IgD-negative memory B cell (primary cell): ENCODE measurements around the gene FIZ1. TPM values are rescaled to one million over a fixed set of nuclear protein-coding genes. Genes with fewer than 3 reads are reported as not detected.

Source experiments
- H3K27ac Mint-ChIP-seq, 3 donors: one replicate each; pipeline ENCODE4 v1.8.0; 2020 to 2022; ENCODE audit warnings: mild to moderate bottlenecking in 3 of 3, mixed read lengths in 3 of 3, moderate library complexity in 1 of 3
- H3K27me3 Mint-ChIP-seq: one replicate; pipeline ENCODE4 v1.8.0; 2021; ENCODE audit warnings: mixed read lengths
- H3K36me3 Mint-ChIP-seq: one replicate; pipeline ENCODE4 v1.8.0; 2020; ENCODE audit warnings: mild to moderate bottlenecking, mixed read lengths
- H3K4me1 Mint-ChIP-seq, 3 donors: one replicate each; pipeline ENCODE4 v1.8.0; 2020 to 2022; ENCODE audit warnings: mixed read lengths in 3 of 3, mild to moderate bottlenecking in 1 of 3
- H3K4me3 Mint-ChIP-seq, 4 donors: one replicate each; pipeline ENCODE4 v1.8.0; 2020 to 2022; ENCODE audit warnings: mild to moderate bottlenecking in 4 of 4, mixed read lengths in 4 of 4, moderate library complexity in 3 of 4
- H3K9me3 Mint-ChIP-seq, 3 donors: one replicate each; pipeline ENCODE4 v1.8.0; 2020 to 2021; ENCODE audit warnings: mixed read lengths in 3 of 3, mild to moderate bottlenecking in 1 of 3
- polyA plus RNA-seq: library from polyadenylated mRNA; unstranded; fragments of 300-500 nt; fragmentation: Illumina TruSeq; gene quantifications from one replicate; pipeline ENCODE4 v1.2.3, GENCODE V29; 2021

Gene FIZ1, protein sequence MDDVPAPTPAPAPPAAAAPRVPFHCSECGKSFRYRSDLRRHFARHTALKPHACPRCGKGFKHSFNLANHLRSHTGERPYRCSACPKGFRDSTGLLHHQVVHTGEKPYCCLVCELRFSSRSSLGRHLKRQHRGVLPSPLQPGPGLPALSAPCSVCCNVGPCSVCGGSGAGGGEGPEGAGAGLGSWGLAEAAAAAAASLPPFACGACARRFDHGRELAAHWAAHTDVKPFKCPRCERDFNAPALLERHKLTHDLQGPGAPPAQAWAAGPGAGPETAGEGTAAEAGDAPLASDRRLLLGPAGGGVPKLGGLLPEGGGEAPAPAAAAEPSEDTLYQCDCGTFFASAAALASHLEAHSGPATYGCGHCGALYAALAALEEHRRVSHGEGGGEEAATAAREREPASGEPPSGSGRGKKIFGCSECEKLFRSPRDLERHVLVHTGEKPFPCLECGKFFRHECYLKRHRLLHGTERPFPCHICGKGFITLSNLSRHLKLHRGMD
- polyA plus RNA-seq: 3.1 TPM

DNA sequence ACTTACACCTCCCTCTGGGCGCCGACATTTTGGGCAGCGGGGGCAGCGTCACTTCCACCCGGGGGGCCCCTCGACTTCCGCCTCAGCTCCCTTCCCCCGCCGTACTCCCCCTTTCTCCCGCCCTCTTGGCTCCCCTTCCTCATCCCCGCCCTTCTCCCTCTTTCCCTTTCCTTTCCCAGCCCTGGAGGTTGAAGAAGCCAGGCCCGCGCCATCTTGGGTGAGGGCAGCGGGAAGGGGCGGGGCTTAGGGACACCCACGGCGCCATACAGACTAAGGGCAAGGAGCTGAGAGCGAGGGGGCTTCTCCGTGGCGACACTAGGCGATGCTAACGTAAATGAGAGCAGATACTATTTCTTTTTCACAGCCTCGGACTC lies at the start of gene FIZ1:
FIZ1 (minus strand) TSS at position 50 of the 374 bp plus-strand sequence. CDS start 1,652 bp downstream, outside the sequence.
- Mint-ChIP-seq H3K27me3 (no peaks in the 10 kb centered on the region), H3K4me3 (peak within 1 kb of the TSS; percentile 93 to 100 (median 99)), H3K9me3 (peaks cover 0 to 15% (median 0%) of the 10 kb centered on the region in 3 donors), H3K36me3 (peaks cover 18% of the 10 kb centered on the region), H3K4me1 (peaks cover 8 to 15% (median 11%) of the 10 kb centered on the region in 3 donors), H3K27ac (peak within 1 kb of the TSS; percentile 93 to 99 (median 99))

DNA sequence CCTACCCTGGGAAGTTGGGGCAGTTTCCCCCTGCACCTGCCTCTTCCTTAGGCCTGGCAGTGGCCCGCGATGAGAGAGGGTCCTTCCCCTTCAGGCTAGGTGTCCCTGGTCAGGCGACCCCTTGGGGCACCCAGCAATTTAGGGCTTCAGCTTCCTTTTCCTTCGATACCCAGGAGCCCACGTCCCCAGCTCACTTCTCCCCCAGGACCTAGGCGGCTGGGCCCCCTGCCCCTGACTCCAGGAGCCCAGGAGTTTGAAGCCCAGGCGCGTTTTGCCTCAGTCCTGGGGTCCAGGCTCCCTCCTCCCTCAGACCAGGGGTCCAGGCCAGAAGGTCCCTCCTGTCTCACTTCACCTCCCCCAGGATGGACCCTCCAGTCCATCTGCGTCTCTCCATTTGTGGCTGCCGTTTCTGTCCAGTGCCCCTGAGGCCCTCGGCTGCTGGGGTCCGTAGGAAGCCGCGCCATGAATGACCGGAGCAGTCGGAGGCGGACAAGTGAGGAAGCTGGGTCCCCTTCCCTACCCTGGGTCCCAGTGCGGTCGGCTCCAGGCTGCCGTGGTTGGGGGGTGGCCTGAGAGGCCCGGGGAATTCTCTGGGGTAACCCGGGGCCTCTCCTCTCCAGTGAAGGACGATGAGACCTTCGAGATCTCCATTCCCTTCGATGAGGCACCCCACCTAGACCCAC lies 49.4 kb upstream of the FIZ1 start:
- Mint-ChIP-seq H3K27me3 (no peaks in the 10 kb centered on the region), H3K4me1 (peaks cover 18 to 21% (median 19%) of the 10 kb centered on the region in 3 donors), H3K27ac (peak overlapping the region; percentile 76 to 90 (median 90)), H3K9me3 (no peaks in the 10 kb centered on the region), H3K36me3 (peaks cover 4% of the 10 kb centered on the region), H3K4me3 (peak overlapping the region; percentile 79 to 90 (median 86))

DNA sequence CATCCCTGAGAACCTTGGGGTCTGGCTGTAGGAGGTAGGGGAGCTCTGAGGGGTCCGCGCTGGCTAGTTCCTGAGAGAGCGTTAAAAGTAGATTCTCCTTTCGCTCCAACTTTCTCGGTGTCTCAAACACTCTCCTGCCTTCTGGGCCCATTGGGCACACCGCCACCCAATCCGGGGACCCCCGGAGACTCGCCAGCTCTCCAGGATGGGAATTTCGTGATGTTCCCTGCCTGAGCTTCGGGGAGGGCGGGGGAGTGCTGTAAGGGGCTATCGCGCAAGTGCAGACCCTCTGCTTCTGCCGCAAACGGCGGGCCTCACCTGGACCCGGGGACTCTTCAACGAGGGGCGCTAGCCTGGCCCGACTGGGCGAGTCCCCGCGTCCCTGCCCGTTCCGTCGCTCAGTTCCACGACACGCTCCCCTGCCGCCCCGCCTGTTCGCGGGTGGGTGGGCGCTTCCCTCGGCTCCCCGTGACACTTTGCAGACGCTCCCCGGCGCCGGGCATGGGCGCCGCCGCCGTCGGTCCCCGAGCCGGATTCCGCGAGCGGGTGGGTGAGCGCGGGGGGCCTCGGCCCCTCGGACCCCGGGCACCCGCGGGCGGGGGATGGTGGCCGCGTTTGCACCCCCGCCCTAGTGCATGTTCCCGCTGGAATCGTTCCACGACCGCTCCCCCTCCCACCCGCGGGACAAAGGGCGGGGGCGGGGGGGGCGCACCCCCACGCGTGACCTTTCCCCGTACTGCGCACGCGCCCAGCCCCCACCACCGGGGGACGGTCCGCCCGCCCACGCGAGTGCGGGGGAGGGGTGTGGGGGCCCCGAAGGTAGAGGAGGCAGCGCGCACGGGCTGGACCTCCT lies 48.6 kb upstream of the FIZ1 start, which contains the start of gene CCDC106:
CCDC106 (plus strand) TSS at position 481 of the 853 bp plus-strand sequence. CDS start 835 bp downstream, outside the sequence.
- H3K36me3 Mint-ChIP-seq: peaks cover 4% of the 10 kb centered on the region

DNA sequence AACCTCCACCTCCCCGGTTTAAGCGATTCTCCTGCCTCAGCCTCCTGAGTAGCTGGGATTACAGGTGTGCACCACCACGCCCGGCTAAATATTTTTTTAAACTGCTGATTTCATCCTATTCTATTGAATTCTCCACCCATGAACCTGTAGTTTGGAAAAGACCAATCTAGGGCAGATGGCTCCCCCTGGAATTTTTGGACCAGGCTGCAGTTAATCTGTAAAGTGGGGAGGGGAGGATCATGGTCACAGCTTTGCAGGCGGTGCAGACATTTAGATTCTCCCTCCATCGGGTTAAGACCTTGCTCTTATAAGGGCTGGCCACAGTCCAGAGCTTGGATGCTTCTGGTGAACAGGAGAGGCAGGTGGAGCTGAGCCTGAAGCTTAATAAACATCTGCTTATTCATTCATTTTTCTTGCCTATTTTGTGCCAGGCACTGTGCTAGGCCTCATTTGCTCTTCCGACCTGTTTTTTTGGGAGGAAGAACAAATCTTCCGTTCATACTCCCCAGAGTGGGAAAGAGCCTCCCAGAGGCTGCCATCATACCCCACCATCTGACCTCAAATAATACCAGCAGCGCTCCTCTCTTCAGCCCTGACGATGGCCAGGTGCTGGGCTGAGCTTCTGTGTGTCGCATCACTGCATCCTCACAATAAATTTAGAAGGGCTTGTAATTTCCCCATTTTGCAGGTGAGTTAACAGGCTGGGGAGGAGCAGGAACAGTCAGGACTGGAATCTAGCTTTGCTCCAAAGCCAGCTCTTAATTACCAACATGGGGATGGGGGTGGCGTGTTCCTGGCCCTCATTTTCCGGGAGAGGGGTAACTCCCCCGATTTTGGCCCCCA lies 47.8 kb upstream of the FIZ1 start:
- Mint-ChIP-seq H3K9me3 (no peaks in the 10 kb centered on the region), H3K4me3 (peak overlapping the region; percentile 94 to 99 (median 96)), H3K4me1 (peaks cover 24 to 28% (median 25%) of the 10 kb centered on the region in 3 donors), H3K27ac (peak overlapping the region; percentile 89 to 97 (median 96)), H3K27me3 (no peaks in the 10 kb centered on the region), H3K36me3 (peaks cover 4% of the 10 kb centered on the region)

More for the DNA sequence above, 48.6 kb upstream of the FIZ1 start, which contains the start of gene CCDC106:
- peak within 1 kb of the TSS; percentile 89 to 97 (median 96) for H3K27ac Mint-ChIP-seq
- peaks cover 22 to 27% (median 23%) of the 10 kb centered on the region in 3 donors for H3K4me1 Mint-ChIP-seq
- no peaks in the 10 kb centered on the region for H3K9me3 Mint-ChIP-seq
- no peaks in the 10 kb centered on the region for H3K27me3 Mint-ChIP-seq
- peak within 1 kb of the TSS; percentile 94 to 99 (median 96) for H3K4me3 Mint-ChIP-seq

DNA sequence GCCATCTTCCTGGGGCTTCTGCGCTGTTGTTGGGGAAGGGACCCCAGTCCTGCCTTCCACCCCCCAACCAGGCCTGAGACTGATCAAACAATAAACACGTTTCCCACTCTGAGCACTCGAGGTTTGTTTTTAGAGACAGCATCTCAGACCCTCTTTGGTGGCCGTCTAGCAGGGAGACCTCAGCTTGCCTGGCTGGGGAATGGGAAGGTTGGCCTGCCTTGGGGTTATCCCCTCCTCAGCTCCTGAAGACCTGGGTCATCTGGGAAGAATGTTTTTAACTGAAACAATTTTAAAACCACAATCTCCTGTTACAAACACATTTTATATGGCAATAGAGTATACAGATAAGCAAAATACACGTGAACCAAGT lies 46.2 kb upstream of the FIZ1 start:
- no peaks in the 10 kb centered on the region for H3K9me3 Mint-ChIP-seq
- H3K4me1 Mint-ChIP-seq: peaks cover 27 to 32% (median 29%) of the 10 kb centered on the region in 3 donors
- H3K36me3 Mint-ChIP-seq: peaks cover 4% of the 10 kb centered on the region
- peak overlapping the region; percentile 80 to 96 (median 92) for H3K27ac Mint-ChIP-seq
- H3K27me3 Mint-ChIP-seq: no peaks in the 10 kb centered on the region
- peak overlapping the region; percentile 59 to 90 (median 86) for H3K4me3 Mint-ChIP-seq

DNA sequence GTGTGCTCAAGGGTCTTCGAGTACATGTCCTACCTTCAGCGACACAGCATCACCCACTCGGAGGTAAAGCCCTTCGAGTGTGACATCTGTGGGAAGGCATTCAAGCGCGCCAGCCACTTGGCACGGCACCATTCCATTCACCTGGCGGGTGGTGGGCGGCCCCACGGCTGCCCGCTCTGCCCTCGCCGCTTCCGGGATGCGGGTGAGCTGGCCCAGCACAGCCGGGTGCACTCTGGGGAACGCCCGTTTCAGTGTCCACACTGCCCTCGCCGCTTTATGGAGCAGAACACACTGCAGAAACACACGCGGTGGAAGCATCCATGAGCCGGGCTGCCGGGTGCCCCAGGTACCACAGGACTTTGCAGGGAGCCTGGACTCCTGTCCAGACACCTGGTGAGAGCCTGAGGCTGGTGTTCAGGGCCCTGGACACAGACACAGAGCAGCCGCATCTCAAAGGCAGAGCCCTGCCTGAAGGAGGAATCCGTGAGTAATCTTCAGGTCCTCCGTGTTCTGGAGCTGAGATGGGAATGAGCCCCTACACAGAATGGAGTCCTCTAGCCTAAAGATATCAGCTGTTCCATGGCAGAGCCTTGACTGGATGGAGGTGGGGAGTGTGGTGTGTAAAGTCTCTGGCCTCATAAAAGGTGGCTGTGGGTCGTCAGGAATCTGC lies 45.7 kb upstream of the FIZ1 start:
- no peaks in the 10 kb centered on the region for H3K9me3 Mint-ChIP-seq
- H3K27me3 Mint-ChIP-seq: no peaks in the 10 kb centered on the region
- H3K4me3 Mint-ChIP-seq: peak overlapping the region; percentile 86 to 97 (median 92)
- H3K4me1 Mint-ChIP-seq: peaks cover 31 to 32% (median 32%) of the 10 kb centered on the region in 3 donors
- H3K36me3 Mint-ChIP-seq: peaks cover 3% of the 10 kb centered on the region
- H3K27ac Mint-ChIP-seq: peak overlapping the region; percentile 80 to 98 (median 92)

DNA sequence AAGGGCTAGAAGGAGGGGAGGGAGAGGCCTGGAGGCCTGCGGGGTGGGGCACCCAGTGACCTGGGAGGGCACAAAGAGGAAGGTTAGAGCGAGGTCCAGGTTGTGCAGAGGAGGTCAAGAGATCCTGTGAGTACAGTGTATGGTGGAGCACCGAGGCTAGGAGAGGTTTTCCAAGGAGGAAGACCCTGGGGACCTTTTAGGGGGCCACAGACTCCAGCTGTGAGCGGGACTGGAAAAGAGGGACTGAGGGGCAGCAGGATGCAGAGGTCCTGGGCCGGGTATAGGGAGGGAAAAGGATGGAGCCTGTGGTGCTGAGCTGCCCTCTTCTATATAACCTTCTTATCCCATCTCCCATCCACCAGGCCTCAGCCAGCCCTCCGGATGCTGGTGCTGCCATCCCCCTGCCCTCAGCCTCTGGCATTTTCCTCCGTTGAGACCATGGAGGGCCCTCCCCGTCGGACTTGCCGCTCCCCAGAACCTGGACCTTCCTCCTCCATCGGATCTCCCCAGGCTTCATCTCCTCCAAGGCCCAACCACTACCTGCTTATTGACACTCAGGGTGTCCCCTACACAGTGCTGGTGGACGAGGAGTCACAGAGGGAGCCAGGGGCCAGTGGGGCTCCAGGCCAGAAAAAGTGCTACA lies 45.0 kb upstream of the FIZ1 start:
- peak overlapping the region in 2 of 3 donors; percentile 87 to 98 for H3K27ac Mint-ChIP-seq
- H3K27me3 Mint-ChIP-seq: no peaks in the 10 kb centered on the region
- H3K4me3 Mint-ChIP-seq: peak overlapping the region; percentile 86 to 97 (median 92)
- H3K36me3 Mint-ChIP-seq: peaks cover 3% of the 10 kb centered on the region
- peaks cover 32 to 35% (median 32%) of the 10 kb centered on the region in 3 donors for H3K4me1 Mint-ChIP-seq
- no peaks in the 10 kb centered on the region for H3K9me3 Mint-ChIP-seq

DNA sequence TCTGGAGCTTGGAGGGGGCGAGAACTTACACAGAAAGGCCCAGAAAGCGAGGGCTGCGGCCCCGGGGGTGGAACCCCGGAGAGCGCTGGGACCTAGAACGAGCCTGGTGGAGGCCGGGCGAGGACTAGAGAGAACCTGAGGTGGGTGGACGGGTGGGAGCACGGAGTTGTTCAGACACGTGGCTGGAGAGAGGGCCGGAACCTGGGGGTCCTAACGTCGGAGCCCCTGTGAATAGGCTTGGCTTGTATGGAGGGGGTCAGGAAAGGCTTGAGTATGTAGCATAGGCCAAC lies 44.5 kb upstream of the FIZ1 start:
- H3K36me3 Mint-ChIP-seq: peaks cover 4% of the 10 kb centered on the region

DNA sequence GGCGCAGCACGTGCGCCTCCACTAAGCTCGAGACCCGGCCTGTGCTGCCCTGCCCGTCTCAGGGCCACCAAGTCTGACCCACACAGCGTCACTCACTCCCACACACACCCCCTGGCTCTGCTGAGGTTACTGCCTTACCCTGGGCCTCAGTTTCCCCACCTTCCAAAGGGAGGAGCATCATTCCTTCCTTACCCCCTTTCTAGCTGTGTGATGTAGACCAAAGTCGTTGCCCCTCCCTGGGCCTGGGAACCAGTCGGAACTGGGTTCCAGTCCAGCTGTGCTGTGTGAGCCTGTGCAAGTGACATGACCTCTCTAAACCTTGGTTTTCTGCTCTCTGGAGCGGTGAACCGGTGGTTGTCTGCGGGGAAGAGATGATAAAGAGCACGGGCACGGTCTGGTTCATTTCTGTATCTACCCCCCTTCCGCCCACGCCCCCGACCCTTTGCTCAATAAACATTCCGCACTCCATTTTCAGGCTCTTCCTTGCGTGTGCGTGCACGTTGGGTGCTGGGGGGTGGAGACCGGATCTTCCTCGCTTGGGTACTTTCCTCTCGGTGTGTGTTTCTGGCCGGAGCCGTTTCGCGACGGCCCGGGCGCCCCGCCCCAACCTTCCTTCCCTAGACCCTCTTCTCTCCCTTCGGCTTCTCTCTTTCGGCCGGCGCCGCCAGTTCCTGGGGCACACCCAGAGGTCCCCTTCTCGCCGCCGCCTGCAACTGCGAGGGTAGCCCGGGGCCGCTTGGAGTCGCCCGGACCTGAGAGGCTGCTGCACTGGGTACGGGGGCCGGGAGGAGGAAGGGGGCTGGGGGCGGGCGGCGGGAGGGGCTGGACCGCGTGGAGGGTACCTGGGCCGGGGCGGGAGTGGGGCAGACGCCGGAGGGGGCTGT lies 43.9 kb upstream of the FIZ1 start, which contains the start of gene ZNF581:
ZNF581 (plus strand) TSS at position 647 of the 884 bp plus-strand sequence. CDS start 923 bp downstream, outside the sequence.
- Mint-ChIP-seq H3K27ac (peak within 1 kb of the TSS; percentile 92 to 98 (median 97)), H3K27me3 (no peaks in the 10 kb centered on the region), H3K4me3 (peak within 1 kb of the TSS; percentile 86 to 97 (median 92)), H3K36me3 (peaks cover 4% of the 10 kb centered on the region), H3K9me3 (peaks cover 0 to 2% (median 0%) of the 10 kb centered on the region in 3 donors), H3K4me1 (peaks cover 32 to 38% (median 36%) of the 10 kb centered on the region in 3 donors)

More for the DNA sequence above, 44.5 kb upstream of the FIZ1 start:
- H3K4me1 Mint-ChIP-seq: peaks cover 32 to 38% (median 36%) of the 10 kb centered on the region in 3 donors
- no peaks in the 10 kb centered on the region for H3K27me3 Mint-ChIP-seq
- H3K4me3 Mint-ChIP-seq: peak overlapping the region; percentile 86 to 97 (median 92)
- peak overlapping the region in 2 of 3 donors; percentile 87 to 98 for H3K27ac Mint-ChIP-seq
- peaks cover 0 to 2% (median 0%) of the 10 kb centered on the region in 3 donors for H3K9me3 Mint-ChIP-seq

DNA sequence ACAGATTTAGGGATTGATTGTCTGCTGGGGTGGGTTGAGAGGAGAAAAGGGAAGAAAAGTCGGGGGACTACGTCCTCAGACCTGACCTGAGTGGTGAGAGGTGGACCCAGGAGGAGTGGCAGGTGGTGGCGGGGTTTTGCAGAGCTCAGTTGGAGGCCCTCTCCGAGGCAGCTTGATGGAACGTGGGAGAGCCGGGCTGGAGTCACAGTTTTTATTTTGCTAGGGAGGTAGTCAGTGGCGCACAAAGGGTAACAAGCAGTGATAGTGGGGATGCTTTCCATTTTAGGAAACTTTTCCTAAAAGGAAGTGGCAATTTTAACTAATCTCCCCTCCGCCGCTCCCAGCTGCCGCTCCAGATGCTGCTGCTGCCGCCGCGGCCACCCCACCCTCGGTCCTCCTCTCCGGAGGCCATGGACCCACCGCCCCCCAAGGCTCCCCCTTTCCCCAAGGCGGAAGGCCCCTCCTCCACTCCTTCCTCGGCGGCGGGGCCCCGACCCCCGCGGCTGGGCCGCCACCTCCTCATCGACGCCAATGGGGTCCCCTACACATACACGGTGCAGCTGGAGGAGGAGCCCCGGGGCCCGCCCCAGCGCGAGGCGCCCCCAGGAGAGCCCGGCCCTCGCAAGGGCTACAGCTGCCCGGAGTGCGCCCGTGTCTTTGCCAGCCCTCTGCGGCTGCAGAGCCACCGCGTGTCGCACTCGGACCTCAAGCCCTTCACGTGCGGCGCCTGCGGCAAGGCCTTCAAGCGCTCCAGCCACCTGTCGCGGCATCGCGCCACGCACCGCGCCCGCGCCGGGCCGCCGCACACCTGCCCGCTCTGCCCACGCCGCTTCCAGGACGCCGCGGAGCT lies 43.1 kb upstream of the FIZ1 start:
- Mint-ChIP-seq H3K27ac (peak overlapping the region; percentile 92 to 97 (median 97)), H3K9me3 (peaks cover 0 to 2% (median 0%) of the 10 kb centered on the region in 3 donors), H3K36me3 (peaks cover 4% of the 10 kb centered on the region), H3K27me3 (no peaks in the 10 kb centered on the region), H3K4me1 (peaks cover 32 to 45% (median 42%) of the 10 kb centered on the region in 3 donors), H3K4me3 (peak overlapping the region; percentile 86 to 97 (median 92))
